ENCODE results near the gene MFAP4.

GRCh38 chr17:19371259-19372010 is 15.6 kb downstream of the MFAP4 start:
- TF ChIP-seq, protein P1, sequence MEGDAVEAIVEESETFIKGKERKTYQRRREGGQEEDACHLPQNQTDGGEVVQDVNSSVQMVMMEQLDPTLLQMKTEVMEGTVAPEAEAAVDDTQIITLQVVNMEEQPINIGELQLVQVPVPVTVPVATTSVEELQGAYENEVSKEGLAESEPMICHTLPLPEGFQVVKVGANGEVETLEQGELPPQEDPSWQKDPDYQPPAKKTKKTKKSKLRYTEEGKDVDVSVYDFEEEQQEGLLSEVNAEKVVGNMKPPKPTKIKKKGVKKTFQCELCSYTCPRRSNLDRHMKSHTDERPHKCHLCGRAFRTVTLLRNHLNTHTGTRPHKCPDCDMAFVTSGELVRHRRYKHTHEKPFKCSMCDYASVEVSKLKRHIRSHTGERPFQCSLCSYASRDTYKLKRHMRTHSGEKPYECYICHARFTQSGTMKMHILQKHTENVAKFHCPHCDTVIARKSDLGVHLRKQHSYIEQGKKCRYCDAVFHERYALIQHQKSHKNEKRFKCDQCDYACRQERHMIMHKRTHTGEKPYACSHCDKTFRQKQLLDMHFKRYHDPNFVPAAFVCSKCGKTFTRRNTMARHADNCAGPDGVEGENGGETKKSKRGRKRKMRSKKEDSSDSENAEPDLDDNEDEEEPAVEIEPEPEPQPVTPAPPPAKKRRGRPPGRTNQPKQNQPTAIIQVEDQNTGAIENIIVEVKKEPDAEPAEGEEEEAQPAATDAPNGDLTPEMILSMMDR (IDR thresholded peaks at IDR 0.05; ENCODE audit: low read depth, low read length) = no peak
- TF ChIP-seq EZH2phosphoT487 (IDR thresholded peaks at IDR 0.05; ENCODE audit: low read depth) = no peak
